Measurements from ENCODE around the gene TBX10.
"Not testable (repeated sequence)": the region's sequence is repeated elsewhere in the genome, so short reads cannot be mapped to it uniquely, and the experiment has no call there.

TBX10 gene

DNA sequence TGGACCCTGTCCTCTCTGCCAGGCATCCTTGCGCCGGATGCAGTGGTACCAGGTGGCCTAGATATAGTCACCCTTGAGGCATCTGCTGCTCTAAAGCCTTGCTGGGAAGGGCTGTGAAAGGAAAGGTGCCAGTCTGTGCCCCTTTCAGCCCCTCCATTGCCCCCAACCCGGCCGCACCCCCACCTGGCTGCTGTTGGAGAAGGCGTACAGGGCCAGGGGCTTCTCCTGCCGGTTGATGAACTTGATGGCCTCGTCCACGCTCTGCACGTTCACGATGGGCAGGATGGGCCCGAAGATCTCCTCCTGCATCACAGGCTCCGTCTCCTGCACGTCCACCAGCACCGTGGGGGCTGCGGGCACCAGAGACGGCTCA lies 24.6 kb upstream of the TBX10 start:
- no peak for DNase-seq (ENCODE audit: low spot score)

DNA sequence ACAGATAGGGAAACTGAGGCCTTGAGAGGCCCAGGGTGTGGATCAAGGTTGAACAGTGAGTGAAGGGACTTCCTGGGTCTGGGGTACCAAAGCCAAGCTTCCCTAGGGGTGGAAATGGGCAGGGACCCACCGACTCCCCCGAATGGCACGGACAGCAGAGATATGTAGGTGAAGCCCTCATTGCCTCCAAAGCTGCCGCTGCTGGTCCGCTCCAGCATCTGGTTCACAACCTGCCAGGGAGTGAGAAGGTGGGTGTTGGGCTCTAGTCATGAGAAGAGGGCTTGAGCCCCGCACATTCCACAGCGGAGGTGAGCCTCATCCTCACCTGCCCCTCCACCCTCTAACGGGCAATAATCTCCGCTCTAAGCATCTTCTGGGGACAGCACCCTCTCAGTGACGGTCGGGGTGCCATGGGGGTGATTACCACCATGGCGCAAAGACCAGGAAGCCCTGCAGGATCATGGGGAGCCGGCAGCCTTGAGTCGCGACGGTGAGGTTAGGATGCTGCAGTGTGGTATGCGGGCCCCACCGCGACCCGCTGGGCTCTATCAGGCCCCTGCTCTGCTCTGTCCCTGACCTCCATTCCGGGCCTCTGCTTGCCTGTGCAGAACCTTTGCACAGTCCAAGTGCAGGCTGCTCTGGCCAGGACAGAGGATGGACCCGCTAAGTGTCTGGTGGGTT lies 24.1 kb upstream of the TBX10 start:
- DNase-seq (ENCODE audit: low spot score) = peak; percentile 3

GRCh38 chr11:67662835-67663531 lies 23.4 kb upstream of the TBX10 start:
- no peak for DNase-seq (ENCODE audit: low spot score)

- no peak for DNase-seq (ENCODE audit: low spot score)
Observed at GRCh38 chr11:67662142-67662834, 22.7 kb upstream of the TBX10 start.

GRCh38 chr11:67660752-67661151 lies 21.2 kb upstream of the TBX10 start:
- DNase-seq (ENCODE audit: low spot score) = not testable (repeated sequence)

DNA sequence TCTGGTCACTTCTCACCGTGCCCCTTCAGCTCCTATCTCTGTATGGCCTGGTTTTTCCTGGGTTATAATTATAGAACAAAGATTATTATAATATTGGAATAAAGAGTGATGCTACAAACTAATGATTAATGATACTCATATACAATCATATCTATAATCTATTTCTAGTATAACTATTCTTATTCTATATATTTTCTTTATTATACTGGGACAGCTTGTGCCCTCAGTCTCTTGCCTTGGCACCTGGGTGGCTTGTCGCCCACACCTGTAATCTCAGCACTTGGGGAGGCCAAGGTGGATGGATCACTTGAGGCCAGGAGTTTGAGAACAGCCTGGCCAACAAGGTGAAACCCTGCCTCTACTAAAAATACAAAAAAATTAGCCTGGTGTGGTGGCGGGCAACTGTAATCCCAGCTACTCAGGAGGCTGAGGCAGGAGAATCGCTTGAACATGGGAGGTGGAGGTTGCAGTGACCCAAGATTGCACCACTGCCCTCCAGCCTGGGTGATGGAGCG lies 20.1 kb upstream of the TBX10 start:
- not testable (repeated sequence) for DNase-seq (ENCODE audit: low spot score)

DNA sequence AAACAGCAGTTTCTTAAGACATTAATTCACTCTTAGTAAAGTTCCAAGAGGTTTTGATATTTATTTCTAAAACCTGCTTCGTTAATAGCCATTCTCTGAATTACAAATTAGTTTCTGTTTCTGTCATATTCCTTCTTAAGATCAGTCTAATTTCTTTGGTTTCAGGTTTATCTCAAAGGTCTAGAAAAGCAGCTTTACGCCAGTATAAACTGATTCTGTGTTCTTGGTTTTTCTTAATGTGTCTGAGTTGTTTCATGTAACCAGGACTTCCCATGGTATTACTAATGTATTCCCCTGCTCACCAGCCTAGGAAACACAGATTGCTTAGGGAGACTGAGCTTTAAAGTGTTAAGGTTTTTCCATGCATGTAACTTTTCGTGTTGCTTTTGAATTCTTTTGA lies 17.7 kb upstream of the TBX10 start:
- DNase-seq (ENCODE audit: low spot score) = no peak

DNA sequence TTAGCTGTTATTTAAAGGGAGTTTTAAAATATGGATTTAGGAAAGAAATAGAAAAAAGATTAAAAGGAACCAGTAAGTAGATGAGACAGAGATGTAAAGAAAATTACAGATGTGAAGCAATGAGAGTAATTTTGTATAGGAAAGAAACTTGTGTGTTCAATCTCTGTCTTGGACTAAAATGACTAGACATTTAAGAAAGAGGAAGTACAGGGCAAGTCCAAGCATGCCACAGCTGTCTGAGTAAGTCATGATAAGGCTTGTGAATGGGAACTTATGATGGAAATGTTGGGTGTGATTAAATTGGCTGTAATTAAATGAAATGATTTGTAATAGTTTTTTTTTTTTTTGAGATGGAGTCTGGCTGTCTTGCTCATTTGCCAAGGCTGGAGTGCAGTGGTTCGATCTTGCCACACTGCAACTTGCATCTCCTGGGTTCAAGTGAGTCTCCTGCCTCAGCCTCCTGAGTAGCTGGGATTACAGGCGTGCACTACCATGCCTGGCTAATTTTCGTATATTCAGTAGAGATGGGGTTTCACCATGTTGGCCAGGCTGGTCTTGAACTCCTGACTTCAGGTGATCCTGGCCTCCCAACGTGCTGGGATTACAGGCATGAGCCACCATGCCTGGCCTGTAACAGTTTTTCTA lies 16.8 kb upstream of the TBX10 start:
- no peak for DNase-seq (ENCODE audit: low spot score)

DNA sequence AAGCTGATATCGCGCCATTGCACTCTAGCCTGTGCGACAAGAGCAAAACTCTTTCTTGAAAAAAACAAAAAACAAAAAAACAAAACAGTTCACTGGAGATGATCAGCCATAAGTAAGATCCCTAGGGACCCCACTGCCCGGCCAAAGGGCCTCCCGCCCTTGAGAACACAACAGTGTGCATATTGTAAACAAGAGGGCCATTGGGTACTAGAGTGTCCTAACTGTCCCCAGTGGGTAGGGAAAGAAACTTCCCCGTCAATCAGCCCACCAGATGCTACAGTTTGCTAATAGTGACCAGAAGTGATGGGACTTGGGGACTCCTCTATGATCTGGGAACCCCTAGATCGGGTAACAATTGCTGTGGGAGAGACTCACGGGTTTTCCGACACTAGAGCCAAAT lies 14.7 kb upstream of the TBX10 start:
- no peak for DNase-seq (ENCODE audit: low spot score)

DNA sequence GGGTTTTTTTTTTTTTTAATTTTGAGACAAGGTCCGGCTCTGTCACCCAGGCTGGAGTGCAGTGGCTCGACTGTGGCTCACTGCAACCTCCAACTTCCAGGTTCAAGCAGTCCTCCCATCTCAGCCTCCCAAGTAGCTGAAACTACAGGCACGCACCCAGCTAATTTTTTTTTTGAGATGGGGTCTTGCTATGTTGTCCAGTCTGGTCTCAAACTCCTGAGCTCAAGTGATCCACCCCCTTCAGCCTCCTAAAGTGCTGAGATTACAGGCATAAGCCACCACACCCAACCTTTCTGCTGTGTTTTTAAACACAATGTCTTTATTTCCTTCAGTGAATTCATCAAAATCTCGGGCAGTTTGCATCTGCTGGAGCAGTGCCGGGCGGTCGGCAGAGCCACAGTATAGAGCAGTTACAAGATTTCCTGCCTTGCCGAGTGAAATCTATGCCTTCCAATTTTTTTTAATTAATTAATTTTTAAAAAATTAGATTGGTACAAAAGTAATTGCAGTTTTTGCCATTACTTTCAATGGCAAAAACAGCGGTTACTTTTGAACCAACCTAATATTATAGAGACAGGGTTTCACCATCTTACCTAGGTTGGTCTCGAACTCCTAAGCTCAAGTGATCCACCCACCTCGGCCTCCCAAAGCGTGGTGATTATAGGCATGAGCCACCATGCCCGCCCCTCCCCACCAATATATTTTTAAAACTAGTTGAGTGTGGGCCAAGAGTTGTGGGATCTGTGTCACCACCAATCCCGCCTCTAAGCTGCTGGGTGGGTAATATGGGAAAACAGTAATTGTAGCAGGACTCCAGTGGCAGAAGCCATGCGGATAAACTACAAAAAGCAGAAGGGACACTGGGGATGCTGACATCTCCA lies 13.6 kb upstream of the TBX10 start:
- DNase-seq (ENCODE audit: low spot score) = no peak

GRCh38 chr11:67651976-67652781 lies 12.6 kb upstream of the TBX10 start:
- DNase-seq (ENCODE audit: low spot score) = no peak

- no peak for DNase-seq (ENCODE audit: low spot score)
Observed at GRCh38 chr11:67649634-67650510, 10.3 kb upstream of the TBX10 start.

GRCh38 chr11:67648796-67649613 lies 9.4 kb upstream of the TBX10 start:
- DNase-seq (ENCODE audit: low spot score) = no peak

GRCh38 chr11:67648140-67648795 lies 8.7 kb upstream of the TBX10 start:
- no peak for DNase-seq (ENCODE audit: low spot score)

DNA sequence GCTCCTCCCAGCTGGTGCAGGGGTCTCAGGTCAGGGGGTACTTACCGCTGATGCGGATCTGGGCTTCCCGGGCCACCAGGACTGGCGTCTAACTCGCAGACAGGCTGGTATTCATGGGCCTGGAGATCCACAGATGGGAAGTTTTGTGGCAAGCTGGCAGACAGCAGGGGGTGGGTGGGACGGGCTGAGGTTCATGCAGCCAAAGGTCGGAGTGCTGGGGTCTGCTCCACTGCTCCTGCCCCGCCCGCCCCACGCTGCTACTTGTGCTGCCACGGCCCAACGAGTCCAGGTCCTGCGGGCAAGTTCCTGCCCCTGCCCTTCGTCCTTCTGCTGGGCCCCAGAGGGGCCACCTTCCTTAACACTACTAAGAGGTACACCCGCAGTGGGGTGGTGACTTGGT lies 7.9 kb upstream of the TBX10 start:
- no peak for DNase-seq (ENCODE audit: low spot score)

DNA sequence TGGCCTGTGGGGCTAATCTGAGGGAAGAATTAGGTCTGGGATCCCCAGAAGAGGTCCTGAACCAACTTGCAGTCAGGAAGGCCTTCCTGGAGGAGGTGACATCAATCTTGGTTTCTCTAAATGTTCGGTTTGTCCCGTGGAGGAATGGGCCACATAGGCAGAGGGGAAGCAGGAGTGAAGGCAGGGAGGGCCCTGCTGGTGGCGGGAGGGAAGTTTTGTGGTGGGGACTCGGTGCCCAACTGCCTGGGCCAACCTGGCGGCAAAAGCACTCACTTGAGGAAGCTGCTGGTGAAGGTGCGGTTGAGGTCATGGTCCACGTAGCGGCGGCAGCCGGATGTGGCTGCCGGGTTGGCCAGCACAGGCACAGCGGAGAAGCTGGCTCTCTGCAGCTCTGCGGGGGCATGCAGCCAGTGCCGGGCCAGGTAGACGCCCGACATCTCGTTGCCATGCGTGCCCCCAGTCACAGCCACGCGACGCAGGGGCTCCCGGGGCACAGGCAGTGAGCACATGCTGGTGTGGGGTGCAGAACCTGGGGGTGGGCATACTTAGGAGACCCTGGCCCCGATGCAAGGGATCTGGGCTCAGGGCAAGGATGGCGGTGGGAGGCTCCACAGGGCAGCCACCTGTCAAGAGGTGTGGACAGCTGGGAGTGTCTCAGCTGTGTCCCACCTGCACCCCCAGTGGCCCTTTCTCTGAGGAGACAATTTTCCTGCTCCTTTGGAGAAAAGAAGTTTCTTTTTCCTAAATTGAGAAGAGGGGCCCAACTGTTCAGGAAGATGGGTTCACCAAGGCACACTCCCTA lies 7.2 kb upstream of the TBX10 start:
- DNase-seq (ENCODE audit: low spot score) = no peak

All from AG08396 (cell line).